Astrocyte (in vitro differentiated cells and primary cell): ENCODE measurements around the gene SLC26A6. TPM values are rescaled to one million over a fixed set of nuclear protein-coding genes. Genes with fewer than 3 reads are reported as not detected.

Experiments
- DNase-seq: peaks from one replicate; pipeline ENCODE4 v3.0.0-alpha.2; 2010; ENCODE audit warnings: low read depth
- FAIRE-seq: peaks from 2 replicates; lab custom pipeline; 2011; peaks lifted over from hg19 to GRCh38; lab: Jason Lieb, UNC
- H2AFZ ChIP-seq: 2 replicates; pipeline ENCODE4 v1.6.0; 2012; ENCODE audit warnings: low read depth, low read length, inconsistent platforms
- H3K27ac ChIP-seq: 2 replicates; pipeline ENCODE4 v1.5.1; 2011; ENCODE audit warnings: low read depth, low read length, inconsistent platforms
- H3K27me3 ChIP-seq: 2 replicates; pipeline ENCODE4 v1.6.0; 2011; ENCODE audit warnings: low read length, inconsistent platforms; ENCODE audit not compliant: insufficient read depth
- H3K36me3 ChIP-seq: 2 replicates; pipeline ENCODE4 v1.5.1; 2011; ENCODE audit warnings: low read length, inconsistent platforms; ENCODE audit not compliant: insufficient read depth
- H3K4me1 ChIP-seq: 2 replicates; pipeline ENCODE4 v1.5.1; 2011; ENCODE audit warnings: low read length, inconsistent platforms; ENCODE audit not compliant: insufficient read depth
- H3K4me2 ChIP-seq: 2 replicates; pipeline ENCODE4 v1.6.0; 2012; ENCODE audit warnings: low read length, inconsistent platforms
- H3K4me3 ChIP-seq: 2 replicates; pipeline ENCODE4 v1.5.1; 2011; ENCODE audit warnings: low read depth, mild to moderate bottlenecking, low read length, inconsistent platforms; ENCODE audit not compliant: insufficient read depth
- H3K79me2 ChIP-seq: 2 replicates; pipeline ENCODE4 v1.6.0; 2012; ENCODE audit warnings: mild to moderate bottlenecking, low read length, inconsistent platforms; ENCODE audit not compliant: insufficient read depth
- H3K9ac ChIP-seq: 2 replicates; pipeline ENCODE4 v1.6.0; 2012; ENCODE audit warnings: mild to moderate bottlenecking, low read length, inconsistent platforms
- H3K9me3 ChIP-seq: 2 replicates; pipeline ENCODE4 v1.5.1; 2012; ENCODE audit warnings: low read depth, mild to moderate bottlenecking, low read length, inconsistent platforms; ENCODE audit not compliant: insufficient read depth
- H4K20me1 ChIP-seq: 2 replicates; pipeline ENCODE4 v1.6.0; 2012; ENCODE audit warnings: low read length, inconsistent platforms; ENCODE audit not compliant: insufficient read depth
- H3K27ac Mint-ChIP-seq: one replicate; pipeline ENCODE4 v1.8.0; 2021; ENCODE audit warnings: mild to moderate bottlenecking, mixed read lengths; ENCODE audit not compliant: unreplicated experiment
- H3K27me3 Mint-ChIP-seq: one replicate; pipeline ENCODE4 v1.8.0; 2021; ENCODE audit warnings: low read depth, mixed read lengths; ENCODE audit not compliant: unreplicated experiment
- H3K36me3 Mint-ChIP-seq: one replicate; pipeline ENCODE4 v1.8.0; 2021; ENCODE audit warnings: low read depth, mixed read lengths; ENCODE audit not compliant: unreplicated experiment
- H3K4me1 Mint-ChIP-seq: one replicate; pipeline ENCODE4 v1.8.0; 2021; ENCODE audit warnings: low read depth, mixed read lengths; ENCODE audit not compliant: unreplicated experiment
- H3K4me3 Mint-ChIP-seq: one replicate; pipeline ENCODE4 v1.8.0; 2021; ENCODE audit warnings: mild to moderate bottlenecking, moderate library complexity, mixed read lengths; ENCODE audit not compliant: unreplicated experiment
- H3K9me3 Mint-ChIP-seq: one replicate; pipeline ENCODE4 v1.8.0; 2021; ENCODE audit warnings: mild to moderate bottlenecking, mixed read lengths; ENCODE audit not compliant: unreplicated experiment
- EZH2 ChIP-seq: IDR thresholded peaks from 2 replicates; pipeline ENCODE4 v1.6.1; 2012; ENCODE audit warnings: mild to moderate bottlenecking, low read length, inconsistent platforms; ENCODE audit not compliant: insufficient read depth
- total RNA-seq: library from RNA; stranded (reverse); gene quantifications from 2 replicates; pipeline ENCODE4 v1.2.1, GENCODE V29; 2021
- TF ChIP-seq, protein P1 (sequence below): IDR thresholded peaks from 2 replicates; pipeline ENCODE4 v1.5.1; 2011; ENCODE audit warnings: low read depth, mild to moderate bottlenecking, inconsistent platforms, low read length, moderate library complexity; ENCODE audit not compliant: insufficient read depth

SLC26A6 gene
- total RNA-seq, 1 donor from 2014 or later = 32.0 TPM

DNA sequence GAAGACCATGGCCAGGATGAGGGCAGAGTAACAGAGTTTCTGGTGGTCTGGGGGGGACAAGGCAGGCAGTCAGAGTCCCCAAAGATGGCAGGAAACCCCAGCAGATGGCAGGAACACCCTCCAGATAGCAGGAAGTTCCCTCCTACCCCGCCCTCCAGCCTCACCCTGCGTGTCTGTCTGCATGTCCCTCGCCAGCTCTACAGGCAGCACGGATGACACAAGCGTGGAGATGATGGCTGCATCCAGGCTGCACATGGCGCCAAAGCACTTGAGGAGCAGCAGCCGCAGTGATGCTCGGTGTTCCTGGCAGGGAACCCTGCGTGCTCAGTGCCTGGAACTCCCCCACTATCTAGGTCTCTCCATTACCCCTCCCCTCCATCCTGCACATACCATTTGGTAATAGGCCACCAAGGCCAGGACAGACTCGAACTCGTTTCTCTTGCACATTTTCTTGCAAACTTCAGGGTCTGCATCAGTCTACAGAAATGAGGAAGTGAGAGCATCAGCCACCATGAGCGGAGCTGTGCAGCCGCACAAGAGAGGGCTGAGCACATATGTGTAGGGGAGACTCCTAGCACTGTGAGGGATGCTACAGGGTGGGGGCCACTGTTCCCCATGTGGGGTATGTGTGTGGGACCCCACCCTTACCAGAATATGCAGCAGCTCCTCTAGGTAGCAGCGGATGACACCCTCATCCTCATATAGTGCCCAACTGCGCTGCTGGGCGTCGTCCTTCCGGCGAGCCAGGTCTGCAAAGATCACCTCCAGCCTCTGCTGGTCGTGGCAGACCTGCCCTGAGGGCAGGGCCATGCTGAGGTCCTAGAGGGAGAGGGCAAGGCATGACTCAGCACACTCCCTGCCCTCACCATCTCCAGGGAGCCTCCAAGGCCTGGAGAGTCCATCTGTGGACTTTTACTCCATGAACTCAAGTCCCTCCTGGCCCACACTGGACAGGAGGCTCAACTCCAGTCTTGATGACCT is 44.4 kb upstream of the SLC26A6 start:
- DNase-seq (no peak), FAIRE-seq (no peak)
- H3K79me2 ChIP-seq = peaks cover 1% of the 10 kb centered on the region
- H3K4me1 ChIP-seq = peaks cover 17% of the 10 kb centered on the region
- no peak overlapping the region for H3K4me2 ChIP-seq
- Mint-ChIP-seq H3K27ac (no peak overlapping the region), H3K9me3 (no peaks in the 10 kb centered on the region), H3K4me3 (no peak overlapping the region), H3K36me3 (peaks cover 39% of the 10 kb centered on the region), H3K27me3 (no peaks in the 10 kb centered on the region), H3K4me1 (peaks cover 12% of the 10 kb centered on the region)
- H3K9me3 ChIP-seq = no peaks in the 10 kb centered on the region
- peaks cover 13% of the 10 kb centered on the region for H4K20me1 ChIP-seq
- H3K4me3 ChIP-seq = no peak overlapping the region
- no peaks in the 10 kb centered on the region for H3K27me3 ChIP-seq
- H3K9ac ChIP-seq = no peak overlapping the region
- no peak overlapping the region for H2AFZ ChIP-seq
- H3K36me3 ChIP-seq = peaks cover 11% of the 10 kb centered on the region
- no peak overlapping the region for H3K27ac ChIP-seq
- TF ChIP-seq EZH2 = no peak
- TF ChIP-seq, protein P1, sequence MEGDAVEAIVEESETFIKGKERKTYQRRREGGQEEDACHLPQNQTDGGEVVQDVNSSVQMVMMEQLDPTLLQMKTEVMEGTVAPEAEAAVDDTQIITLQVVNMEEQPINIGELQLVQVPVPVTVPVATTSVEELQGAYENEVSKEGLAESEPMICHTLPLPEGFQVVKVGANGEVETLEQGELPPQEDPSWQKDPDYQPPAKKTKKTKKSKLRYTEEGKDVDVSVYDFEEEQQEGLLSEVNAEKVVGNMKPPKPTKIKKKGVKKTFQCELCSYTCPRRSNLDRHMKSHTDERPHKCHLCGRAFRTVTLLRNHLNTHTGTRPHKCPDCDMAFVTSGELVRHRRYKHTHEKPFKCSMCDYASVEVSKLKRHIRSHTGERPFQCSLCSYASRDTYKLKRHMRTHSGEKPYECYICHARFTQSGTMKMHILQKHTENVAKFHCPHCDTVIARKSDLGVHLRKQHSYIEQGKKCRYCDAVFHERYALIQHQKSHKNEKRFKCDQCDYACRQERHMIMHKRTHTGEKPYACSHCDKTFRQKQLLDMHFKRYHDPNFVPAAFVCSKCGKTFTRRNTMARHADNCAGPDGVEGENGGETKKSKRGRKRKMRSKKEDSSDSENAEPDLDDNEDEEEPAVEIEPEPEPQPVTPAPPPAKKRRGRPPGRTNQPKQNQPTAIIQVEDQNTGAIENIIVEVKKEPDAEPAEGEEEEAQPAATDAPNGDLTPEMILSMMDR = no peak

DNA sequence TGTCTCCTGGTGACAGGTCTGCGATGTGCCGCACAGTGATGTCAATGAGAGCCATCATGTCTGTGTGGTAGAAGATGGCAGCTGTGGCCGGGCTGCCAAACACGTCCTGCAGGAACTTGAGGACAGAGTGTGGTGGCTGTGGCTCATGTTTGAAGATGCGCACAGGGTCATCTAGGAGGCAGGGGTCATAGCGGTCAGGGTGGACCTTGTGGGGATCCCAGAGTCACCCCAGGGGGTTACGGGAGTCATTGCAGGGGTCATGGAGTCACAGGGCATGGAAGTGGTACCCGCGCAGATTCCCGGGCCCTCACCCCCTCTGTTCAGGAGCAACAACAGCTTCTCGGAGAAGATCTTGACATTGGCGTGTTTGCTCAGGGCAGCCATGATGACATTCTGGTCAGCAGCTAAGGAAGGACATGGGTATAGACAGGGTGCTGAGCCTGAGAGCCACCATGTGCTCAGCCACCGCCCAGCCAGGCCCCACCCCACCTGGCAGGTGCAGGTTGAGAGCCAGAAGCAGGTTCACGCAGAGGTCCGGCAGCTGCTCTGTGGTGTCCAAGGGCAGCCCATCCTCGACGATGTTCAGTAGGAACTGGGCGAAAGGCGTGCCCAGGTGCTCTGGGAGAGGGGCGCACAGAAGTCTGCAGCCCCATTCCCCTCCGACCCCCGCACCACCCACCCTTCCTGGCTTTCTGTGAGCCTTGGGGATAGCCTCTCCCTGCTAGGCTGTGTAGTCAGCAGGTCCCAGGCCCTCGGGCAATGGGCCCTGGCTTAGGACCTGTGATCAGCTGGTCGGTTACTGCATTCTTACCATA is 43.5 kb upstream of the SLC26A6 start:
- no peak overlapping the region for H2AFZ ChIP-seq
- H3K4me3 ChIP-seq = no peak overlapping the region
- no peak overlapping the region for H3K9ac ChIP-seq
- Mint-ChIP-seq H3K4me3 (no peak overlapping the region), H3K36me3 (peaks cover 41% of the 10 kb centered on the region), H3K4me1 (peaks cover 5% of the 10 kb centered on the region), H3K27me3 (no peaks in the 10 kb centered on the region), H3K27ac (no peak overlapping the region), H3K9me3 (no peaks in the 10 kb centered on the region)
- DNase-seq (no peak), FAIRE-seq (no peak)
- H3K4me2 ChIP-seq = no peak overlapping the region
- H3K27me3 ChIP-seq = no peaks in the 10 kb centered on the region
- H3K36me3 ChIP-seq = peaks cover 11% of the 10 kb centered on the region
- H3K4me1 ChIP-seq = peaks cover 7% of the 10 kb centered on the region
- no peak overlapping the region for H3K27ac ChIP-seq
- H3K79me2 ChIP-seq = no peaks in the 10 kb centered on the region
- TF ChIP-seq, protein P1 = no peak
- H4K20me1 ChIP-seq = peaks cover 4% of the 10 kb centered on the region
- no peaks in the 10 kb centered on the region for H3K9me3 ChIP-seq
